ENCODE measurements around the gene ATXN3. TPM values are rescaled to one million over a fixed set of nuclear protein-coding genes. Genes with fewer than 3 reads are reported as not detected.
"Not testable (repeated sequence)": the region's sequence is repeated elsewhere in the genome, so short reads cannot be mapped to it uniquely, and the experiment has no call there.

Gene ATXN3
- polyA plus RNA-seq, 4 donors: 21.6 to 28.6 (median 25.3) TPM

- DNase-seq (ENCODE audit: low read depth in 4 of 4, low spot score in 3 of 4): no peak
Measured at GRCh38 chr14:92088494-92088893, 17.9 kb downstream of the ATXN3 start.

GRCh38 chr14:92074555-92074954 lies 31.8 kb downstream of the ATXN3 start:
- DNase-seq (ENCODE audit: low read depth in 4 of 4, low spot score in 3 of 4): no peak

- no peak for DNase-seq (ENCODE audit: low read depth in 4 of 4, low spot score in 3 of 4)
Measured at GRCh38 chr14:92058006-92058917, 48.1 kb downstream of the ATXN3 start.

- no peak for DNase-seq (ENCODE audit: low read depth in 4 of 4, low spot score in 3 of 4)
Measured at GRCh38 chr14:92049781-92050180, 56.6 kb downstream of the ATXN3 start.

- not testable (repeated sequence) for DNase-seq (ENCODE audit: low read depth in 4 of 4, low spot score in 3 of 4)
Measured at GRCh38 chr14:92049221-92049620, 57.2 kb downstream of the ATXN3 start.

- not testable (repeated sequence) for DNase-seq (ENCODE audit: low read depth in 4 of 4, low spot score in 3 of 4)
Measured at GRCh38 chr14:92045904-92046303, 60.5 kb downstream of the ATXN3 start.

- not testable (repeated sequence) for DNase-seq (ENCODE audit: low read depth in 4 of 4, low spot score in 3 of 4)
Measured at GRCh38 chr14:92041766-92042165, 64.6 kb downstream of the ATXN3 start.

- no peak for DNase-seq (ENCODE audit: low read depth in 4 of 4, low spot score in 3 of 4)
Measured at GRCh38 chr14:92041203-92041602, 65.2 kb downstream of the ATXN3 start.

GRCh38 chr14:92040431-92041051 lies 65.8 kb downstream of the ATXN3 start:
- peak in 1 of 4 donors; percentile 10 for DNase-seq (ENCODE audit: low read depth in 4 of 4, low spot score in 3 of 4)

- DNase-seq (ENCODE audit: low read depth in 4 of 4, low spot score in 3 of 4): peak; percentile 85 to 88 (median 86)
Measured at GRCh38 chr14:92039719-92040430, 66.5 kb downstream of the ATXN3 start, which contains the start of gene TRIP11. Gene TRIP11, minus strand, starts transcription at chr14:92040059. Its CDS starts 374 bp downstream, at chr14:92039685.

GRCh38 chr14:92039063-92039718 lies 67.2 kb downstream of the ATXN3 start:
- peak; percentile 57 to 58 (median 58) for DNase-seq (ENCODE audit: low read depth in 4 of 4, low spot score in 3 of 4)

- no peak for DNase-seq (ENCODE audit: low read depth in 4 of 4, low spot score in 3 of 4)
Measured at GRCh38 chr14:92037989-92038388, 68.4 kb downstream of the ATXN3 start.

- DNase-seq (ENCODE audit: low read depth in 4 of 4, low spot score in 3 of 4): no peak
Measured at GRCh38 chr14:92035890-92036289, 70.5 kb downstream of the ATXN3 start.

- no peak for DNase-seq (ENCODE audit: low read depth in 4 of 4, low spot score in 3 of 4)
Measured at GRCh38 chr14:92033906-92034687, 72.3 kb downstream of the ATXN3 start.

- DNase-seq (ENCODE audit: low read depth in 4 of 4, low spot score in 3 of 4): no peak
Measured at GRCh38 chr14:92033433-92033832, 72.9 kb downstream of the ATXN3 start.

GRCh38 chr14:92026548-92027190 lies 79.7 kb downstream of the ATXN3 start:
- DNase-seq (ENCODE audit: low read depth in 4 of 4, low spot score in 3 of 4): no peak

- DNase-seq (ENCODE audit: low read depth in 4 of 4, low spot score in 3 of 4): no peak
Measured at GRCh38 chr14:92022036-92022435, 84.3 kb downstream of the ATXN3 start.

GRCh38 chr14:92021523-92021922 lies 84.9 kb downstream of the ATXN3 start:
- no peak for DNase-seq (ENCODE audit: low read depth in 4 of 4, low spot score in 3 of 4)

- no peak for DNase-seq (ENCODE audit: low read depth in 4 of 4, low spot score in 3 of 4)
Measured at GRCh38 chr14:92014040-92014439, 92.3 kb downstream of the ATXN3 start.

Measured in right renal pelvis (tissue), 4 donors.